GM19238 (cell line): ENCODE results near the gene SET.
"Not testable (repeated sequence)": the region's sequence is repeated elsewhere in the genome, so short reads cannot be mapped to it uniquely, and the experiment has no call there.

Source experiments
- DNase-seq: peaks from one replicate; pipeline ENCODE4 v3.0.0; 2011; ENCODE audit warnings: low spot score; ENCODE audit not compliant: insufficient read length

SET gene

GRCh38 chr9:128688501-128689292, at the start of gene SET:
TSS of gene SET (plus strand) at chr9:128689222. CDS start at chr9:128689583, 361 bp downstream.
- peak; percentile 99 for DNase-seq

- DNase-seq = no peak
Measured at GRCh38 chr9:128640603-128641002, 48.4 kb upstream of the SET start.

- DNase-seq = no peak
Measured at GRCh38 chr9:128642675-128643245, 46.3 kb upstream of the SET start.

GRCh38 chr9:128643519-128644300, 45.3 kb upstream of the SET start:
- peak; percentile 70 for DNase-seq

GRCh38 chr9:128648206-128648605, 40.8 kb upstream of the SET start:
- not testable (repeated sequence) for DNase-seq

GRCh38 chr9:128651798-128652197, 37.2 kb upstream of the SET start:
- no peak for DNase-seq

- no peak for DNase-seq
Measured at GRCh38 chr9:128653908-128654307, 35.1 kb upstream of the SET start.

GRCh38 chr9:128654481-128654880, 34.5 kb upstream of the SET start:
- no peak for DNase-seq

GRCh38 chr9:128656416-128657343, 32.3 kb upstream of the SET start, which contains the start of gene DYNC2I2:
TSS of gene DYNC2I2 (minus strand) at chr9:128656847. CDS start at chr9:128656726, 121 bp downstream.
- peak; percentile 83 for DNase-seq

- no peak for DNase-seq
Measured at GRCh38 chr9:128657344-128657704, 31.7 kb upstream of the SET start.

- no peak for DNase-seq
Measured at GRCh38 chr9:128657796-128658195, 31.2 kb upstream of the SET start.

- DNase-seq = not testable (repeated sequence)
Measured at GRCh38 chr9:128666481-128666941, 22.5 kb upstream of the SET start.

GRCh38 chr9:128669786-128670185, 19.2 kb upstream of the SET start:
- no peak for DNase-seq

- no peak for DNase-seq
Measured at GRCh38 chr9:128675382-128675781, 13.6 kb upstream of the SET start.

- no peak for DNase-seq
Measured at GRCh38 chr9:128677794-128678193, 11.2 kb upstream of the SET start.

- no peak for DNase-seq
Measured at GRCh38 chr9:128683340-128684064, 5.5 kb upstream of the SET start.

- DNase-seq = no peak
Measured at GRCh38 chr9:128684065-128684324, 5.0 kb upstream of the SET start.

GRCh38 chr9:128684325-128685199, 4.5 kb upstream of the SET start:
- peak; percentile 76 for DNase-seq

- no peak for DNase-seq
Measured at GRCh38 chr9:128685636-128686489, 3.2 kb upstream of the SET start.
